Measurements from ENCODE around the gene OR9Q2. TPM values are rescaled to one million over a fixed set of nuclear protein-coding genes. Genes with fewer than 3 reads are reported as not detected.

OR9Q2 gene
- total and polyA plus RNA-seq, 2 of the 8 experiments (the other 6 are each of a cell fraction or from before 2014, with no cell fraction given): not detected

DNA sequence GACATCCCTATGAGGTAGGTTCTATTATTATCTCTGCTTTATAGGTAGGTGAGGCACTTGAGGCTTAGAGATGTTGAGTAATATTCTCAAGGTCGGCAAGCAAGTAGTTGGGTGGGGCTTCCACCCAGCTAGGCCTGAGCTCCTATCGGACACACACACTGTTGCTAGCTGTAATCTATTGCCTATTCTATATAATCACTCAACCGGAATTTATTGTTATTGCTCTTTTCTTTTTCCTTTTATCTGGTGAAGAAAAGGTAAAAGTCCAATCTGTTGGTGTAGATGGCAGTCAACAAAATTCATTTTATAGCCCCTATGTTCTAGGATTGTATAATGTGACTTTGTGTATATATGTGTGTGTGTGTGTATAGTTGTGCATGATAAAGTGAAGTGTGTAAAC lies 3.4 kb downstream of the OR9Q2 start:
- H4K91ac ChIP-seq (replicated peaks; ENCODE audit: insufficient read length, low read length): no peak overlapping the region
- H4K8ac ChIP-seq (ENCODE audit: extremely low read depth, insufficient read depth, low read length): no peak overlapping the region
- 87% methylated on average over 3 of the region's 3 CpGs; no CpG with 5 or more reads in 1 of the 2 experiments for WGBS, 2 experiments (ENCODE audit: extremely low coverage in 1 of 2, insufficient coverage in 1 of 2, insufficient read length in 1 of 2, insufficient replicate concordance in 2 of 2, low coverage in 1 of 2, low lambda C conversion rate in 2 of 2, missing lambda C conversion rate in 1 of 2)
- no peaks in the 10 kb centered on the region for H3K79me2 ChIP-seq (ENCODE audit: control insufficient read depth in 1 of 2, insufficient read depth in 2 of 2, low read length in 2 of 2)
- no peak overlapping the region for H3K23ac ChIP-seq (ENCODE audit: insufficient read length)
- no peak overlapping the region for H3K14ac ChIP-seq (ENCODE audit: insufficient read length)
- no peak overlapping the region for H2BK15ac ChIP-seq (ENCODE audit: low read length)
- no peaks in the 10 kb centered on the region for H3K23me2 ChIP-seq (ENCODE audit: low read depth, low read length)
- no peaks in the 10 kb centered on the region for H3K36me3 ChIP-seq (ENCODE audit: control insufficient read depth in 2 of 4, insufficient read depth in 4 of 4, low read length in 3 of 4)
- no peak overlapping the region for H2AFZ ChIP-seq (ENCODE audit: low read length)
- no peaks in the 10 kb centered on the region for H3K27me3 ChIP-seq (replicated peaks in 1 of 4; ENCODE audit: control insufficient read depth in 3 of 4, extremely low read depth in 1 of 4, insufficient read depth in 3 of 4, low read length in 3 of 4)
- H3K4me2 ChIP-seq (ENCODE audit: insufficient read depth in 1 of 2, low read depth in 2 of 2, low read length in 2 of 2): no peak overlapping the region
- H3K27ac ChIP-seq (ENCODE audit: low read depth, low read length): no peak overlapping the region
- H3K9ac ChIP-seq (replicated peaks in 1 of 4; ENCODE audit: extremely low read depth in 1 of 4, low read depth in 3 of 4, low read length in 3 of 4): no peak overlapping the region
- no peak for DNase-seq (ENCODE audit: low read depth in 1 of 2, low spot score in 2 of 2)
- H2BK120ac ChIP-seq (replicated peaks; ENCODE audit: low read depth, low read length): no peak overlapping the region
- H3K9me3 ChIP-seq (ENCODE audit: insufficient read depth in 2 of 2, low read depth in 1 of 2, low read length in 1 of 2): peaks cover 3 to 16% of the 10 kb centered on the region in 2 experiments; a peak in 2 of 4 replicates
- H3K18ac ChIP-seq (ENCODE audit: extremely low read depth, low read length): no peak overlapping the region
- H2AK5ac ChIP-seq (ENCODE audit: low read depth, low read length): no peak overlapping the region
- no peak overlapping the region for H3K56ac ChIP-seq (replicated peaks; ENCODE audit: insufficient read length, low read depth, low read length)
- H2BK20ac ChIP-seq (ENCODE audit: low read length): no peak overlapping the region
- H3K4me1 ChIP-seq (replicated peaks in 1 of 4; ENCODE audit: control insufficient read depth in 3 of 4, insufficient read depth in 4 of 4, low read length in 3 of 4): no peaks in the 10 kb centered on the region
- ChIA-PET CTCF (ENCODE audit: partially characterized antibody) (no interaction called here), POLR2A (ENCODE audit: partially characterized antibody) (interaction anchor here (0.6 kb wide), 1 partner anchor 1367 kb away, joined by 4 read pairs; no protein-coding TSS in a partner anchor)
- H4K20me1 ChIP-seq (replicated peaks in 1 of 2; ENCODE audit: control insufficient read depth in 1 of 2, insufficient read depth in 2 of 2, low read length in 2 of 2): no peaks in the 10 kb centered on the region
- H3K79me1 ChIP-seq (ENCODE audit: low read depth, low read length): no peaks in the 10 kb centered on the region
- no peak overlapping the region for H3K4me3 ChIP-seq (ENCODE audit: extremely low read depth in 1 of 4, insufficient read depth in 2 of 4, low read depth in 3 of 4, low read length in 4 of 4)
- H2BK12ac ChIP-seq (ENCODE audit: low read depth, low read length): no peak overlapping the region
- no peak overlapping the region for H2BK5ac ChIP-seq (ENCODE audit: low read depth, low read length)
- H3K4ac ChIP-seq (replicated peaks; ENCODE audit: insufficient read length, low read depth, low read length): no peak overlapping the region
- H4K5ac ChIP-seq (ENCODE audit: insufficient read length, low read depth, low read length): no peak overlapping the region
- no peak for FAIRE-seq
- TF ChIP-seq KDM5A (IDR thresholded peaks at IDR 0.05; ENCODE audit: low read length): no peak
